ENCODE data around the gene SEL1L3.
"Not testable (repeated sequence)": the region's sequence is repeated elsewhere in the genome, so short reads cannot be mapped to it uniquely, and the experiment has no call there.

The SEL1L3 gene

DNA sequence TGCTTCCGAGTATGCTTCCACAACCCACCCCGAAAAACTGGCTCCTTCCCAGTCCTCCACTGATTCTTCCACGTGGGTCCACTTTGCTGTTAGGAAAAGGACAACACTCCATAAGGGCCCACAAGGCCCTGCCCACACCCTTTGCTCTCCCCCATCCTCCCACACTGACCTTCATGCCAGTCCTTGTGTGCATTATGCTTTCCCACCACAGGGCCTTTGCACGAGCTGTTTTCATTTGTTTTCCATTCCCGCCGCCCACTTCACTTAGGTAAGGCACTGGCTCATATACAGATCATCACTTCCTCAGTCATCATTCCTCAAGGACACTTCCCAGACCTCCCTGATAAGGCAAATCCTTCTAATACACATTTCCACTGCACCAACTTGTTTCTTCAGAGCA lies 16.8 kb upstream of the SEL1L3 start:
- DNase-seq (ENCODE audit: low read depth), result no peak

DNA sequence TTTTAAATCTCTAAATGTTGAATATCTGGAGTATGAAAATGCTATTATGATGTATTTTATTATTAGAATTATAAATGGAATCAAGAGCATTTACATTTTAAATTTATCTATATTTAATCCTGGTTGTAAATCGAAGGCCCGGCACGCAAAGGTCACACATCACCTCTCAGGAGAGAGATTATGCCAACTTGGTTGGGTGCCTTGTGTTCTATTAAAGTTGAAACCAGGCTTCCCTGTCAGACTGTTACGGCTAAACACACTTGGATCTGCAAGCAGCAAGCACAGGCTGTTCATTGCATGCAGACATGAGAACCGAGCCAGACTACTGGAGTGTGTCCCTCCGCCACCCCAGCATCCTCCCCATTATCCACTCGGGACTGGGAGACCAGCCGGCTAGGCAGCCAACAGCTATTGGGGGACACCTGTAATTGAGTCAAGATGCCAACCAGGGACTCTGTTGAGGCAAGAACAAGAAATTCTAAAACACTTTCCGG lies 16.4 kb upstream of the SEL1L3 start:
- no peak for DNase-seq (ENCODE audit: low read depth)

DNA sequence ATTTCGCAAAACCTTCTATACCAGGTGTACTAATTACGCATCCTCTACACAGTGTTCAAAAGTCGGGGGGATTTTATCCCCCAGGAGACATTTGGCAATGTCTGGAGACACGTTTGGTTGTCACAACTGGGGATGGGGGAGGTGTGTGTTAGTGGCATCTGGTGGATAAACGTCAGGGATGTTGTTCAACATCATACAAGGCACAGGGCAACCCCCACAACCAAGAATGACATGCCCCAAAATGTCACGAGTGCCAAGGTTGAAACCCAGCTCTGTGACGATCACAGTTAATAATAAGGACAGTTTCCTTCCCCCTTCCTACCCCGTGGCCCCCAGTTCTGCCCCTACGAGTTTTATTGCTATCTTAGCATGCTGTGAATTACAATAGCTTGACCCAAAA lies 15.9 kb upstream of the SEL1L3 start:
- DNase-seq (ENCODE audit: low read depth), result no peak

DNA sequence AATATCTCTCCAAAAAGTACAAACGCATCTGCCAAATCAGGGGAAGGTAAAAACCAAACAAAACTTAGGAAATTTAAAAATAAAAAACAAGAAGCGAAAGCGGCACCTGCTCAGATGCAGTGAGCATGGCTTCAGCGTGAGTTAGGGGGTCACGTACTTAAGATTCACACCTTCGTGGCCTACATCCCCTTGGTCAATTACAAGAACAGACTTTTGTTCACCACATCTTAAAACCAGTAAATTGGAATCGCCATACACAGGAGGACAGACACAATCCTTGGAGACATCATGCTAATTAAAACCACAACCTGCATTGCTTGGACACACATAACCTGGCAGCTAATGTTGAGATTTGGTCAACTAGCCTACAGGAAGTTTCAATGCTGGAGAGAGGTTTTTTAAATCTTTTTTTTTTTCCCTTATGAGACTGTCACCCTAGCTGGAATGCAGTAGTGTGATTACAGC lies 12.5 kb upstream of the SEL1L3 start:
- DNase-seq (ENCODE audit: low read depth), result no peak

DNA sequence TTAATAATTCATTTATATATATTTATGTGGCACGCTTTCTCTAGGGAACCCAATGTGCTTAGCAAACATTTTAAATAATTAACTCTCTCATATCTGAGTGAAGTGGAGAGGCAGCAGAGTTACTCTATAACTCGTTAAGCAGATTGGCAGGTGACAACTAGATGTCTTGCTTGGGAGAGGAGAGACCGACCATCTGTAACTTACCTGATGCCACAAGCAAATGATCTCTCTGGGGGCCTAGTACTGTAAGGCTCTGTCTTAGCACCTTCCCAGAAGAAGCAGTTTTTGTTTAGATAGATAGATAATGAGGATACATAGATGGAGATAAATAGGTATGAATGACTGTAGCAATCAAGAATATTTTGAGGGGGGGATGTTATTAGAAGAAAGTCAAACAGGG lies 11.9 kb upstream of the SEL1L3 start:
- DNase-seq (ENCODE audit: low read depth), result no peak

DNA sequence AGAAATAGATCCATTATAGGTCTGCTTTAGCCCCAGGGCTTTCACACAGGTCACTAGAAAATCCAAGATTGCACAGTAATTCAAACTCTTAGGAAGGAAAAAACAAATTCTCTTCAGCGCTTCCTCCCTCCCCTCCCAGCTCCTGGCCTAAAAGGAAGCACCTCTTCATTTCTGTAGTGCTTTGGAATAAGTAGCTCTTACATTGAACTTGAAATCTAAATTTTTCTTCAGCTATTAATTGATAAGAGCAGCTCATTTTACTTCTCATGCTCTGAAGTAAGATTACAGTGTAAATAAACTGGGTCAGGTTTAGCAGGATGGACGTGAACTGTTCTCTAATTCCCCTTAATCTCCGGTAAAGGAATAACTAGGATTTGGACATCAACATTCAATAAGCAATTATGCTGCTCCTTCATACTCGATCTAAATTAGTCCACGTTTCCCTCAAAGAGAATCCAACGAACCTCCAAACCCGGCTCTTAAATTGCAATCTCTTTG lies 10.9 kb upstream of the SEL1L3 start:
- DNase-seq (ENCODE audit: low read depth), result no peak

DNA sequence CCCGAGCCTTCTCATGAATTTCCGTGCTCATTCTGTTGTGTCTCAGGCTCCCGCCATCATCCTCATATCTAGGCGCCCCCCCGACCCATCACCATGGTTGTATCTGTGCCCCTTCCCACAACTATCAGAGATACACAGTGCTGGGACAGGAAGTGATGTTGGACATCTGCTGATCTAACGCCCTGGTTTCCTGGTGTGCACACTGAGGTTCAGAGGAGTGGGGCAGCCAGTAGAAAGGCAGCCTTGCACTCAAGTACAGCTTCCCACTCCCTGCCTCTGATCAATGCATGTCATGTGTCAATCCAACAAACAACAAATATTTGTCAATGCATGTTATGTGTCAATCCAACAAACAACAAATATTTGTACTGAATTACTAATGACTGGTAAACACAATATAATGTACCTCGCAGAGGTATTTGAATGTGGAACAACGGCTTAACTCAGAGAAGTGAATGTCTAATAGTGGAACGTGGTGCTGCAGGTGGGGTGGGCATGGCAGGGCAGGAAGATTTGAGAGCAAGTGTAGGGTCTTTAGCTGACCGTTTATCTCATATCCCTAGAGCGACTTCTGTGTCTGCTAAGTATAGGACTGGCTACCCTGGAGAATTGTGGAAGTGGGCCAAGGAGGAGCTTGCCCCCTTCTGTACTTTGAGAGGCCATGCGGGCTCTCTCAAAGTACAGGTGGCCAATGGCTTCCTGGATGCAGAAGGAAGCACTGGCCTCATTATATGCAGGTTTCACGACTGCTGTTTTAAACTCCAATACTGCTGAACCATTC lies 10.3 kb upstream of the SEL1L3 start:
- DNase-seq (ENCODE audit: low read depth), result no peak

DNA sequence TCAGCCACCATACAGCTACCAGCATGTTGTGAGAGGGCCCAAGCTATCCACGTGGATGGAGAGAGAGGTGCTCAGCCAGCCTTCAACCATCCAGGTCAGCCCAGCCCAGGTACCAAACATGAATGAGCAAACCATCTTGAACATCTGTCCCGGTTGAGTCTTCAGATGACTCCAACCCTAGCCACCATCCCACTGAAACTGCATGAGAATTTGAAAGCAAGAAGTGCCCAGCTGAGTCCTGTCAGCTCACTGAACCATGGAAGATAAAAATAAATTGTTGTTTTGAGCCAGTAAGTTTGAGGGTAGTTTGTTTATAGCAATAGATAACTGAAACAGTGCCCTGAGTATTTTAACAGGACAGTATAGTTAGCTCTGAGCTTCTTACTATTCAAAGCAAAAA lies 7.3 kb upstream of the SEL1L3 start:
- no peak for DNase-seq (ENCODE audit: low read depth)

DNA sequence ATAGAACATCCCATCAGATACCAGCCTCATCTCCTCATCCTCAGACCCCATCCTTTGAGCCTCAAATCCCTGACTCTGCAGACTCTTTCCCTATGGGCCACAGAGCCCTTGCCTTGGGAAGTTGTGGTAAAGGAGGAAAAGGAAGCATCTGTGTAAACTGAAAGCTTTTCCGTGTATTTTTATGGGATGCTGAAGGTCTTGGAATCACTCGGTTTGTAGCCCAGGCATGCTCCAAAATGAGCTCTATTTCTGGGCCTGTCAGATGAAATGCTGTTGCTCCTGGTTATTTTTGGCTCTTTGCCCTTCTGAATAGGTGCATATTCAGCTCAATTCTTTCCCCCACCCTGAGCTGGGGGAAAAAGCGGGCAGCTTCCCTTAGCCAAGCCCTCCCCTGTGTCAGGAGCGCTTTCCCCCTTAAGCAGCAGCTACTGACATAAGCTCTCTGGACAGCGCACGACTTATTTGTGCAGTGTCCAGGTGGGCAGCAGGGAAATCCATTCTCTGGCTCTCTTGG lies 5.0 kb upstream of the SEL1L3 start:
- no peak for DNase-seq (ENCODE audit: low read depth)

DNA sequence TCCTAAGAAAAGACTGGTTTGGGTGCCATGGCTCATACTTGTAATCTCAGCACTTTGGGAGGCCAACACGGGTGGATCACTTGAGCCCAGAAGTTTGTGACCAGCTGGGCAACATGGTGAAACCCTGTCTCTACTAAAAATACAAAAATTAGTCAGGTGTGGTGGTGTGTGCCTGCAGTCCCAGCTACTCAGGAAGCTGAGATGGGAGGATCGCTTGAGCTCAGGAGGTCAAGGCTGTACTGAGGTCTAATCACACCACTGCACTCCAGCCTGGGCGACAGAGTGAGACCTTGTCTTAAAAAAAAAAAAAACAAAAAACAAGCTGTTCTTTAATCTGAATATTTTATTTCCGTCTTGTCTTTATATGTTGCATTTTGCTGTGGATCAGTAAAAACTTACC lies 3.6 kb upstream of the SEL1L3 start:
- not testable (repeated sequence) for DNase-seq (ENCODE audit: low read depth)

DNA sequence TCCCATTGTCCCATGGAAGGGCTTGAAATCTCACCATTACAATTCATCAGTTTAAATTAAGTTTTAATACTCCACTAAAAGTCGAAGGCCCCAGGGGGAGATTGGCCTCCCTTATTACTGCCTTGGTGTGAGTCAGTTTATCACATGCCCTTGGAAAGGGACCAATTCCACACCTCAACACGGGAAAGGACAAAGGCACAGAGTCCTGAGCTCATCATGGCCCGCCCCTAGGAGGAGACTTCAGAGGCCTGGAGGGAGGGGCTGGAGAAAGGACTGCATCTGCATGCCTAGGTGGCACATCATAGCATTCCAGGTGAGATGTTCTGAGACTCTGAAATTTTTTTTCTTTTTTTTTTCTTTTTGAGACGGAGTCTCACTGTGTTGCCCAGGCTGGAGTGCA lies 2.8 kb upstream of the SEL1L3 start:
- no peak for DNase-seq (ENCODE audit: low read depth)

DNA sequence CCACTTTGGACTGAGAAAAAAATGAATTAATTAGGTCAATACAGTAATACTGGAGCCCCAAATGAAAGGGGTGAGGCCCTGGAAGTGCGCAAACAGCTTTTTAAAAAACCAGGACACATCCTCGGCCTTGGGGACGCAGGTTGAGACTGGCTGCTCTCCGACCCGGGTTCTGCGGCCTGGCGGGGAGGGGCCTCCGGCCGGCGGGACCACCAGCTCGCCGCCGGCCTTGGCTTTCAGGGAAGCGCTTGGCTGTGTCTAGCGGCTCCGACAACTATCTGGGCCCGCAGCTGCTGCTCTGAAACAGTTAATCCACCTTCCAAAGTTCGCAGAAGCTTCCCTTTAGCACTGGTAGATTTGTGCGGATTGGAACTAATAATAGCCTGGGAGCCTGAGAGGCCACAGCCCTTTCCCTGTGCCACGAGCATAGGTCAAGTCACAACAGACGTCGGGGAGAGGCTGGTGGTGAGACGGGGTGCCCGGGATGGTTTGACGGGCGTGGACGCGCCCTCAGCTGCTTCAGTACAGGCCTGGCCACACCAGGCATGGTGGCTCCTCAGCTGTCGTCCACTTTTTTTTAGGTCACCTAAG lies 1.1 kb upstream of the SEL1L3 start:
- no peak for DNase-seq (ENCODE audit: low read depth)

DNA sequence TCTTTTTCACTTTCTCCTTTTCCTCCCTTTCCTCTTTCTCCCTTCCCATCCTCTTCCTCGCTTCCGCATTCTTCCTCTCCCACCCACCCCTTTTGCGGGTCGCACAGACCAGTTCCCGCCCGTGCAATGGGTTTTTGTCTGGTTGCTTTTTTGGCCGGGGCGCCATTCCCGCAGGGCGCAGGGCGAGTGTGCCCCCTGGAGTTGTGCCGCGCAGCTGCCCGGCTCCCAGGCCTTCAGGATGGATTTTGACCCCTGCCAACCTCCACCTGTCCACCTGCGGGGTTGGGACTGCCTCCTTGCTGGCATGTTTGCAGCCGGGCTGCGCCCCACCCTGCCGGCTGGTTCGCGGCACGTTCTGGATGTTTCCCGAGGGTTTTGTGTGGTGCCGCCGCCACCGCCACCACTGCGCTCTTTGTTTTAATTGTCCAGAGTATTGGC lies 578 bp upstream of the SEL1L3 start:
- DNase-seq (ENCODE audit: low read depth), result no peak

DNA sequence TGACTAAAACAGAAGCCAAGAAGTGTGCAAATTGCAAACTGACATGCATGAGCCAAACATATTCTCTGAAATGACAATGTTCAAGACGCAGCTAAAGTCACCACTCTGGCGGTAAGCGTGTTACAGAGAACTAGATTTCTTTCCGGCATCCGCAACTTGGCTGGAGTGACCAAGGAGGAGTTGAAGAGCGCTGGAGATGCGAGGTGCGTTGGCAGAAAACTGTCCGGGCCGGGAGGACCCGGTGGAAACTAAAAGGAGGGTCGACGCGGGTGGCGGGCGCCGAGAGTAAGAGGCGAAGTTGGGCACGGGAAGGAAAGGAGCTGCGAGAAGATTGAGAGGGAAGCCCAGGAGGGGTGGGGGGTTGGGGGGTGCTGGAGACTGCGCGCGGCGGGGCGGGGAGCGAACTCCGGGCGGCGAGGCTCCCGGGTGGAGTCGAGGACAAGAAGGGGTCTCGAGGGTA lies 807 bp downstream of the SEL1L3 start:
- DNase-seq (ENCODE audit: low read depth), result no peak

DNA sequence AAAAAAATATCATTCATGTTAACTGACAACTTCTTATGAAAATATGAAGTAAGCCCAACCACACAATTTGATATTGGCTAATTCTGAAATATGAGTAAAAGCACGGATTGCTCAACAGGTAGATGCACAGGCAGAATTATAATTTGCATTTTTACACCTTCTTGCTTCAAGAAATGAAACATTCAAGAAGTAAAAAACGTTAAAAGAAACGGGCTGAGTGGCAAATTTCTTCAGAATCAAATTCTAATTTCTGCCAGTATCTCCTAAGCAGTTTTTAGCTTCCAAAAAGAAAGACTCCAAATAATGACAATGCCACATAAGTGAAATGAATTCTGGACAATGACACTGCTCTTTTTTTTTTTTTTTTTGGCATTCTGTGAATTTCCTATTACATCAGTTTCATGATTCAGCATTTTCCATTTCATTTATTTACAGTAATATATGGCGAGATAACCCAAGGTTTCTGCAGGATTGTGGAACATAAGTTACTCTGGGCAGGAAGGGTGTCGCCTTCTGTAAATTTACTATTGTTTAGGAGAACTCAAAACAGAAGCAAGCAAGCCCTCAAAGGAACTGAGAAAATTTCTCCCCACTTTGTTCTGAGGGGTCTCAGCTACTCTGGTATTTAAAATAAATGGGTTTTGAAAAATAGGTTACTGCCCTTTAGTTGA lies 1.4 kb downstream of the SEL1L3 start:
- no peak for DNase-seq (ENCODE audit: low read depth)

DNA sequence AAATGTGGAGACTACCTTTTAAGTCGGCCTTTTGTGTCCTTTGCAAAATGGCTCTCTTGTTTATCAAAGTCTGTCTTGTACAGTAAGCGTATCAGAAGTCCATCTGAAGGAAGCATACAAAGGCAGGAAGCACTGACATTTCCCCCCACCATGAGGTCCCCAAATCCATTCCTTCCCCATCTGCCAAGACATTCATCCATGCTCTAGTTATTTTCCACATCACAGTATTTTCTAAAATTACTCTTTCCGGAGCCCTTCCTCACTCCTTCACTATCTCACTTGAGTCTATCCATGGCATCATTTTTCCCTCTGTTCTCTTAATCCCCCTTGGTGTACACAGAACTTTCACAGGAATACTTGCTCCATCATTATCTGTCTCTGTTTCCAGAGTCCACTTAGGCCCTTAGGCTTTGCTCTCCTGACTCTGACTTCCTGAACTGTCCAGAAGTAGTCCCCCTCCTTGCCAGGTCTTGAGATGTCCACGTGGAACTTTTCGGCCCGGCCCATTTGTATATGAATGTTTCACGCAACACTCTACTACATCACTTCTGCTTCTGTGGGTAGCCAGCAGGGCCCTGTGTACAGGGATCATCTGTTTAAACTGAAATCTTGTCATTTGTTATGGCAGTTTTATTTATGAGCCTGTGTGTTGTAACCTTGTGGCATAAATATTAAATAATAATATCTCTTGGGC lies 2.1 kb downstream of the SEL1L3 start:
- DNase-seq (ENCODE audit: low read depth), result no peak

DNA sequence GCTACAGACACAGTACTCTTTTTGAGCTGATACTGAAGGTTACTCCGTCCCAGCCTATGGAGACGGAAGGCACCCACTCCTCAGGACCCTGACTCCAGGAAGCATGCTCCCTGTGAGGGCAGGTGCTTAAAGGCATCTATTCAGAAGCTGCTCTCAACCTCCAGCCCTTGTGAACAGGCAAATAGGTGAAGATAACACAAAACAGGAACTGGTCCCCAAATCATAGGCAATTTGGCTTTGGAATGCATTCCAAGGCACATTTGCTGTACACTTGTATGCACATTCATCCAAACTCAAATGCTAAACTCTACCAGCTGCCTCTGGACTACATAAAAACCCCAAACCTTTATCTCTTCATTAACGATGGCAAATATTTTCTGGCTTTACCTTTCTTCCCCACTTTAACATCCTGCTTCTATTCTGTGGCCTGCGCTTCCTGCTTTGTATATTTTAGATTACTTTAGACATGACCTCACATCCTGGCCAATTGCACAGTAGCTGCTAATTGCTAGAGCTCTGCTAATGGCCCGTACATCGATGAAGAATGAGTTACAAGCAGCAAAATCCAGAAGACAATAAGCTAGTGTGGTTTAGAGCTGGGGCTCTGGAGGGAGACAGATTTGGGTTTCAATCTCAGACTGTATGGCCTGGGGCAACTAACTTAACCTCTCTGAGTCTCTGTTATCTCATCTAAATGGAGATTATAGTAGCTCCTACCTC lies 3.2 kb downstream of the SEL1L3 start:
- no peak for DNase-seq (ENCODE audit: low read depth)

DNA sequence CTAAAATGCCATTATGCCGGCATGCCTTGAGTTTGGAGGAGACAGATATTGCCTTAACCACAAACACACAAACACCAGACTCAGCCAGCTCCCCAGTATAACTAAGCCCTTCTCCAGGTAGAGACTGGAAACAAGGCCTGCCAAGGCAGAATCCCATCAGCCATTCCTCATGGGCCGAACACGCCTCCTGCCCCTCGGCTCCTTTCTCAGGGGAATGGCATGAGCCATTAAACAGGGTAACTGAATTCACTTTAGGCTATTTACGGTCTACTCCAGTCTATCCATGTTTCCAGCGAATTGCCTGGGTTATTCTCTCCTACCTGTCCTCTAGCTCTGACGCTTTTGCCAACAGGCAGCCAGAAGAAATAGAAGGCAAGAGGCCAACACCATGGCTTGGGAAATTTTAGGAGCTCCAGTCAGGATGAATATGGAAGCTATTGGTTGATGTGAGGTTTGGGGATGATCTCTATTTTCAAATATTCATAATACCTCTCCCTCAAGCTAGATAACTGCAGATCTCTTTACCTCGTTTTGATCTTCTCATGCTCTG lies 4.9 kb downstream of the SEL1L3 start:
- DNase-seq (ENCODE audit: low read depth), result no peak

DNA sequence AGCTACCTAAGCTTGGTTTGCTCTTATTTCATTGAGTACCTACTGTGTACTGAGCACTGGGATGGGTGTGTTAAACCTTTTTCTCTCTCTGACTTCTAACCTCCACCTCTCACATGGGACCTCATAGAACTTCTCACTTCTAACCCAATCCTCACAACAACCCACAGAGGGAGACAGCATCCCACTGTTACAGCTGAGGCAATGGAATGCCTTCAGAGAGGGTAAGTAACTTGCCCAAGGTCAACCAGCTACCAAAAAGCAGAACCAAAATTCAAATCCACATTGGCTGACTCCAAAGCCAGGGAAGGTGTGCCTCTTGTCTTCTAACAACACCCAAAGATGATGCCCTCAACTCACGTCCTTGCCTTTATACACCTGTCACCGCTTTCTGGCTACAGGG lies 5.4 kb downstream of the SEL1L3 start:
- DNase-seq (ENCODE audit: low read depth), result no peak

DNA sequence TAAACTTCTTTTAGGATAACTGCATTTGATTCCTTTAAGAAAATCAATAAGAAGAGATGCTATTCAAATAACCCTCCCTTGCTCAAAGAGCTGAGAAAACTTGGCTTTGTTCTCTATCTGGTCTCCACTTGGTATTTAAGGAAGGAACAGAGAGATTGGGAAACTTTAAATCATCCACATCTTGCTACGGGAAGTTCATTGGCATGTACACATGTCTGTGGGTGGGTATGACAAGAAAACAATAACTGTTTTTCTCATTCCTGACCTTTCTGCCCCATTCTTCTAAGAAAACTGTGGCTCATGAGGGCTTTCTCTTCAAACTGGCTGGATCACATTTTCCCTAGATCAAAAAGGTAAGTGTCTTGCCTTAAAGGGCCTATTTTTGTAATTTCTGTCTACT lies 6.0 kb downstream of the SEL1L3 start:
- DNase-seq (ENCODE audit: low read depth), result no peak

DNA sequence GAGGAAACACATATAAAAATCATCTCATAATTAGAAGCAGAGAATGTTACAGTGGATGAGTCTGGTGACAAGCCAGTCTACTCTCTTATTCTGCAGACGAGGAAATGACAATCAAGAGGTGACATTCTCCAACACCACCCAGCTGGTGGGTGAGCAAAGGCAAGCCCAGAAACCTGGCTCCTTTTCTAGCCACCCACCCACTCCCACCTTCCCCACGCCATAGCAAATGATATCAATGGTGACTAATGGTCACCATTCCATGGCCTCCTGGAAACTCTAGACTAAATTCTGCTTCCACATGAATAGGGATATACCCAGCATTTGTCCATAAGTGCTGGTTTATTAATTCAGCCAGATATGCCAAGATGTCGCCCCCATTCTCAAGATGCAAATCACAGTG lies 10.7 kb downstream of the SEL1L3 start:
- no peak for DNase-seq (ENCODE audit: low read depth)

Measured in stimulated activated CD8-positive, alpha-beta memory T cell treated with anti-CD3 and anti-CD28 coated beads, Interleukin-7, amount 100 ng/mL, for 24 hours (primary cell).